GM23338 (cell line): ENCODE results near the gene NUBPL. TPM values are rescaled to one million over a fixed set of nuclear protein-coding genes. Genes with fewer than 3 reads are reported as not detected.

Experiments used
- ATAC-seq: fragments of 200-7000 bp; cut with Tn5 transposase; 3 replicates; pipeline ENCODE4 v1.9.1; 2020
- DNase-seq: peaks from one replicate; pipeline ENCODE4 v3.0.0-alpha.2; 2015; ENCODE audit warnings: low spot score
- H2AFZ ChIP-seq: fragments of 200-600 bp; sonication (generic); 2 replicates; pipeline ENCODE4 v1.8.0; 2016; ENCODE audit warnings: antibody characterized with exemption, mild to moderate bottlenecking, moderate library complexity
- H3F3A ChIP-seq: fragments of 200-600 bp; sonication (generic); replicated peaks from 2 replicates; pipeline ENCODE4 v1.8.0; 2017; ENCODE audit warnings: antibody characterized with exemption, mixed run types, low read depth
- H3K27ac ChIP-seq: fragments of 200-600 bp; sonication (generic); 2 replicates; pipeline ENCODE4 v1.6.1; 2016; ENCODE audit warnings: low read depth
- H3K27me3 ChIP-seq: fragments of 200-600 bp; sonication (generic); 2 replicates; pipeline ENCODE4 v1.8.0; 2016; ENCODE audit warnings: mild to moderate bottlenecking, mixed run types, moderate library complexity; ENCODE audit not compliant: insufficient read depth
- H3K36me3 ChIP-seq: fragments of 200-600 bp; sonication (generic); 2 replicates; pipeline ENCODE4 v1.8.0; 2016; ENCODE audit warnings: mild to moderate bottlenecking; ENCODE audit not compliant: insufficient read depth
- H3K4me1 ChIP-seq: fragments of 200-600 bp; sonication (generic); 2 replicates; pipeline ENCODE4 v1.8.0; 2016; ENCODE audit warnings: mild to moderate bottlenecking, moderate library complexity; ENCODE audit not compliant: insufficient read depth
- H3K4me2 ChIP-seq: fragments of 200-600 bp; sonication (generic); 2 replicates; pipeline ENCODE4 v1.7.1; 2017; ENCODE audit warnings: mixed run types
- H3K4me3 ChIP-seq: fragments of 200-600 bp; sonication (generic); 2 replicates; pipeline ENCODE4 v1.6.1; 2016; ENCODE audit warnings: mixed run types
- H3K79me2 ChIP-seq: fragments of 200-600 bp; sonication (generic); replicated peaks from 2 replicates; pipeline ENCODE4 v1.8.0; 2017; ENCODE audit warnings: mild to moderate bottlenecking; ENCODE audit not compliant: insufficient read depth
- H3K9me2 ChIP-seq: fragments of 200-600 bp; sonication (generic); 2 replicates; pipeline ENCODE4 v1.8.0; 2017; ENCODE audit not compliant: insufficient read depth
- H4K20me1 ChIP-seq: fragments of 200-600 bp; sonication (generic); replicated peaks from 2 replicates; pipeline ENCODE4 v1.8.0; 2017; ENCODE audit warnings: mild to moderate bottlenecking; ENCODE audit not compliant: insufficient read depth
- H3K27ac Mint-ChIP-seq: 2 replicates; pipeline ENCODE4 v1.8.0; 2020; ENCODE audit warnings: inconsistent platforms, mild to moderate bottlenecking, moderate library complexity, mixed read lengths
- H3K27me3 Mint-ChIP-seq: 3 replicates; pipeline ENCODE4 v1.8.0; 2022; ENCODE audit warnings: low read depth, mild to moderate bottlenecking, moderate library complexity, mixed read lengths, inconsistent platforms; ENCODE audit not compliant: insufficient read depth, poor library complexity
- H3K36me3 Mint-ChIP-seq: 3 replicates; pipeline ENCODE4 v1.8.0; 2021; ENCODE audit warnings: low read depth, mild to moderate bottlenecking, inconsistent platforms, moderate library complexity, mixed read lengths
- H3K4me1 Mint-ChIP-seq: 3 replicates; pipeline ENCODE4 v1.8.0; 2020; ENCODE audit warnings: mild to moderate bottlenecking, inconsistent platforms, mixed read lengths
- H3K4me3 Mint-ChIP-seq: 3 replicates; pipeline ENCODE4 v1.8.0; 2021; ENCODE audit warnings: moderate library complexity, mild to moderate bottlenecking, inconsistent platforms, mixed read lengths
- H3K9me3 Mint-ChIP-seq: 3 replicates; pipeline ENCODE4 v1.8.0; 2020; ENCODE audit warnings: moderate library complexity, mild to moderate bottlenecking, inconsistent platforms, mixed read lengths
- CREB1 ChIP-seq: fragments of 250-450 bp; sonication (Bioruptor Pico); IDR thresholded peaks from 2 replicates; pipeline ENCODE4 v1.5.0; 2020; ENCODE audit warnings: low read depth, mild to moderate bottlenecking, moderate library complexity
- CTCF ChIP-seq, 2 experiments: fragments of 200-600 bp in 1 of 2; sonication (generic) in 1 of 2; conservative IDR thresholded peaks; 2 replicates each; pipeline versions ENCODE4 v1.5.1 to v1.6.1; 2016 to 2017; ENCODE audit warnings: antibody characterized with exemption in 2 of 2, low read depth in 2 of 2, mild to moderate bottlenecking in 2 of 2, moderate library complexity in 1 of 2
- ETS1 ChIP-seq: IDR thresholded peaks from 2 replicates; pipeline ENCODE4 v1.6.1; 2016; ENCODE audit warnings: antibody characterized with exemption
- EZH2 ChIP-seq: fragments of 200-600 bp; sonication (generic); IDR thresholded peaks from one replicate; pipeline ENCODE4 v1.8.0; 2017; ENCODE audit warnings: antibody characterized with exemption, mild to moderate bottlenecking, low read depth; ENCODE audit not compliant: unreplicated experiment
- EZH2phosphoT487 ChIP-seq: fragments of 200-600 bp; sonication (generic); IDR thresholded peaks from one replicate; pipeline ENCODE4 v1.8.1; 2018; ENCODE audit warnings: antibody characterized with exemption; ENCODE audit not compliant: unreplicated experiment
- JUNB ChIP-seq: IDR thresholded peaks from one replicate; pipeline ENCODE4 v1.6.1; 2016; ENCODE audit warnings: antibody characterized with exemption; ENCODE audit not compliant: unreplicated experiment
- NANOG ChIP-seq: IDR thresholded peaks from 2 replicates; pipeline ENCODE4 v1.6.1; 2016; ENCODE audit warnings: antibody characterized with exemption, borderline replicate concordance
- POLR2AphosphoS5 ChIP-seq: IDR thresholded peaks from 2 replicates; pipeline ENCODE4 v1.6.1; 2016; ENCODE audit warnings: antibody characterized with exemption, low read depth
- STAT1 ChIP-seq: IDR thresholded peaks from one replicate; pipeline ENCODE4 v1.6.1; 2016; ENCODE audit warnings: antibody characterized with exemption; ENCODE audit not compliant: unreplicated experiment
- ZNF114 ChIP-seq: fragments of 250-450 bp; sonication (Bioruptor Pico); IDR thresholded peaks from 2 replicates; pipeline ENCODE4 v1.5.0; 2020; ENCODE audit warnings: mild to moderate bottlenecking, moderate library complexity
- ZNF462 ChIP-seq: fragments of 250-450 bp; sonication (Bioruptor Pico); IDR thresholded peaks from 2 replicates; pipeline ENCODE4 v1.5.0; 2020; ENCODE audit warnings: mild to moderate bottlenecking, moderate library complexity
- polyA plus RNA-seq: library from polyadenylated mRNA; unstranded; fragments of >200 nt; fragmentation: Nextera tagmentation; extraction: Ambion mirVana; gene quantifications from 2 replicates; pipeline ENCODE4 v1.2.1, GENCODE V29; 2016
- total RNA-seq: library from RNA; depleted of rRNA; stranded (reverse); fragments of >200 nt; shearing (Covaris generic); gene quantifications from 2 replicates; pipeline ENCODE4 v1.2.3, GENCODE V29; 2014

Gene NUBPL
- total and polyA plus RNA-seq, 2 experiments from 2014 or later = 6.1 to 20.7 TPM

GRCh38 chr14:31879661-31880348 lies 318.6 kb downstream of the NUBPL start:
- no peak overlapping the region for H3K27ac Mint-ChIP-seq
- H3K27ac ChIP-seq = no peak overlapping the region

More at GRCh38 chr14:31879661-31880348, 318.6 kb downstream of the NUBPL start:
- H3K9me2 ChIP-seq = peaks cover 3% of the 10 kb centered on the region; the same call in 1 of the 2 replicates
- H2AFZ ChIP-seq = no peak overlapping the region
- no peak overlapping the region for H3K4me3 Mint-ChIP-seq
- no peaks in the 10 kb centered on the region for H4K20me1 ChIP-seq
- no peak for DNase-seq
- H3K36me3 ChIP-seq = no peaks in the 10 kb centered on the region
- no peak for ATAC-seq
- H3K4me1 ChIP-seq = no peaks in the 10 kb centered on the region
- no peaks in the 10 kb centered on the region for H3K79me2 ChIP-seq
- H3K27me3 Mint-ChIP-seq = peaks cover 2% of the 10 kb centered on the region
- H3K4me3 ChIP-seq = no peak overlapping the region
- no peaks in the 10 kb centered on the region for H3F3A ChIP-seq
- H3K4me2 ChIP-seq = no peak overlapping the region
- no peaks in the 10 kb centered on the region for H3K4me1 Mint-ChIP-seq
- no peaks in the 10 kb centered on the region for H3K27me3 ChIP-seq
- no peaks in the 10 kb centered on the region for H3K9me3 Mint-ChIP-seq
- H3K36me3 Mint-ChIP-seq = no peaks in the 10 kb centered on the region
- TF ChIP-seq ETS1 = no peak
- TF ChIP-seq EZH2 = no peak
- no peak for TF ChIP-seq JUNB
- TF ChIP-seq CTCF (conservative IDR thresholded peaks at IDR 0.05; ENCODE audit: low read depth in 2 of 2) = no peak
- TF ChIP-seq POLR2AphosphoS5 = no peak
- no peak for TF ChIP-seq EZH2phosphoT487
- TF ChIP-seq CREB1 (CRISPR knock-in tag) = no peak
- TF ChIP-seq ZNF114 (CRISPR knock-in tag) = no peak
- TF ChIP-seq ZNF462 (CRISPR knock-in tag) = no peak
- no peak for TF ChIP-seq STAT1
- TF ChIP-seq NANOG = no peak
